ENCODE results near the gene EIF2S2. TPM values are rescaled to one million over a fixed set of nuclear protein-coding genes. Genes with fewer than 3 reads are reported as not detected.

The EIF2S2 gene
- total RNA-seq, 1 experiment from 2014 or later, result 124 TPM

DNA sequence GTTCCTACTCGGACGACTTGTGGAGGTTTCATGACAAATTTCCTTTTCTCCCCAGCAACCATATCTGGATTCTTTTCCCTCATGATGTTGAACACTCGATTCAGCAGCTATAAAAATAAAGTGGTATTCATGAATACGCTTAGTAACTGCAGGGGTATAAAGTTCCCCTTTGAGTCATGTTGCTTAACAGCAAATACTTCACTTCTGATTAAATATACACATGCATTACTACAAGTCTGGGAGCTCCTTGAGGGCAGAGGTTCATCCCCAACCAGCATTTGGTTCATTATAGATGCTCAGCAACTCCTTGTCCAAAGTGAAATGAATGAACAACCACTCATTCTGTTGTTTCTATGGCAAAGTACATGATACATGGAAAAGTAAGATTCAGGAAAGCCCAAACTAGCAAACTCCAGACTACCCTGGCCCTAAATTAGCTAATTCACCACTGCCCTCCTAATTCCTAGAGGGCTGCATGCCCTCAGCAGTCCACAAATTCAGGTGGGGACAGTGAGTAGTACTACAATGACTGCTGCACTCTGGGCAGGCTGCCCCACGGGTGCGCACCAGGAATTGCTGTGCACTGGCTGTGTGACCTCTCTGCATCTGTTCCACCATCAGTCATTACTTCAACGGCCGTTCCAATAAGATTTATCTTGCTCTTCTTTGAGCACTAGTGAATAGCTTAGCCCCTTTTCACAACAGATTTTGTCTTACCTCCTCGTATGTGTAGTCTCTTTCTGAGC, 15.2 kb downstream of the EIF2S2 start:
- POLR2A ChIA-PET, result interaction anchor here (0.6 kb wide), 1 partner anchor 116 kb away, joined by 3 read pairs; no protein-coding TSS in a partner anchor
- ATAC-seq (no peak), DNase-seq (ENCODE audit: low spot score) (no peak)
- Mint-ChIP-seq H3K9me3 (no peaks in the 10 kb centered on the region), H3K4me1 (no peaks in the 10 kb centered on the region), H3K27ac (no peak overlapping the region), H3K27me3 (ENCODE audit: low read depth) (no peaks in the 10 kb centered on the region), H3K4me3 (no peak overlapping the region), H3K36me3 (peaks cover 87% of the 10 kb centered on the region)
- no peak for TF ChIP-seq NFE2L1 (CRISPR knock-in tag; IDR thresholded peaks at IDR 0.05)
- no peak for TF ChIP-seq ELF4 (CRISPR knock-in tag; IDR thresholded peaks at IDR 0.05; ENCODE audit: low read depth)
- TF ChIP-seq ZNF423 (CRISPR knock-in tag; IDR thresholded peaks at IDR 0.05), result no peak
- TF ChIP-seq JUN (CRISPR knock-in tag; IDR thresholded peaks at IDR 0.05), result no peak
- no peak for TF ChIP-seq ATF1 (CRISPR knock-in tag; IDR thresholded peaks at IDR 0.05)
- CTCF ChIA-PET, result no interaction called here

DNA sequence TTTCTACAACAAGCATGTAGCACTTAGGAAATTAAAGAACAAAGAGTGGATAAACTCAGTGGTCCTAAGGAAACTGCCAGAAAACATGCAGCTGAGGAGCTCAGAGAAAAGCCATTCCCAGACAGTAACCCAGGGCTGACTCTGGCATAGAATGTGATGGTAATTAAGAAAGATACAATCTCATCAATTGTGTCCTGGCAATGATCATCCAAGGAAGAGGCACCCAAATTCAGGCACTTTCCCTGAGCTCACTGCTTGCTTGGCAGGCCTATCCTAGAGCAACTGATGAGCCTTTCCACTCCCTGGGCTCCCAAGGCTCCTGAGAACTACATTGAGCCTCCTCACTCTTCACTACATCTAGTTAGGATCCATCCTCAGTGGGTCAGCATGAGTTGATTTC, 16.2 kb downstream of the EIF2S2 start:
- DNase-seq (ENCODE audit: low spot score) (no peak), ATAC-seq (no peak)
- no peak overlapping the region for H3K27ac Mint-ChIP-seq
- H3K36me3 Mint-ChIP-seq, result peaks cover 84% of the 10 kb centered on the region
- ChIA-PET POLR2A (interaction anchor here (0.6 kb wide), 2 partner anchors 20 to 115 kb away, joined by 3 to 4 read pairs; no protein-coding TSS in a partner anchor), CTCF (no interaction called here)
- H3K4me1 Mint-ChIP-seq, result no peaks in the 10 kb centered on the region
- no peaks in the 10 kb centered on the region for H3K9me3 Mint-ChIP-seq
- no peak overlapping the region for H3K4me3 Mint-ChIP-seq
- no peaks in the 10 kb centered on the region for H3K27me3 Mint-ChIP-seq (ENCODE audit: low read depth)
- TF ChIP-seq NFATC4 (CRISPR knock-in tag; IDR thresholded peaks at IDR 0.05) (no peak), STAT6 (CRISPR knock-in tag; conservative IDR thresholded peaks at IDR 0.05; ENCODE audit: low read depth) (no peak), SP1 (CRISPR knock-in tag; conservative IDR thresholded peaks at IDR 0.05) (no peak), FOXK1 (CRISPR knock-in tag; IDR thresholded peaks at IDR 0.05) (no peak), MYBL2 (CRISPR knock-in tag; IDR thresholded peaks at IDR 0.05) (no peak), E2F1 (CRISPR knock-in tag; IDR thresholded peaks at IDR 0.05) (no peak), ETV6 (CRISPR knock-in tag; IDR thresholded peaks at IDR 0.05) (no peak), NFE2L1 (CRISPR knock-in tag; IDR thresholded peaks at IDR 0.05) (no peak), NR2C2 (CRISPR knock-in tag; IDR thresholded peaks at IDR 0.05) (no peak), ZNF232 (CRISPR knock-in tag; IDR thresholded peaks at IDR 0.05) (no peak), RORB (CRISPR knock-in tag; IDR thresholded peaks at IDR 0.05) (no peak), ESRRA (CRISPR knock-in tag; IDR thresholded peaks at IDR 0.05; ENCODE audit: borderline replicate concordance) (no peak)
- TF ChIP-seq, protein P1, sequence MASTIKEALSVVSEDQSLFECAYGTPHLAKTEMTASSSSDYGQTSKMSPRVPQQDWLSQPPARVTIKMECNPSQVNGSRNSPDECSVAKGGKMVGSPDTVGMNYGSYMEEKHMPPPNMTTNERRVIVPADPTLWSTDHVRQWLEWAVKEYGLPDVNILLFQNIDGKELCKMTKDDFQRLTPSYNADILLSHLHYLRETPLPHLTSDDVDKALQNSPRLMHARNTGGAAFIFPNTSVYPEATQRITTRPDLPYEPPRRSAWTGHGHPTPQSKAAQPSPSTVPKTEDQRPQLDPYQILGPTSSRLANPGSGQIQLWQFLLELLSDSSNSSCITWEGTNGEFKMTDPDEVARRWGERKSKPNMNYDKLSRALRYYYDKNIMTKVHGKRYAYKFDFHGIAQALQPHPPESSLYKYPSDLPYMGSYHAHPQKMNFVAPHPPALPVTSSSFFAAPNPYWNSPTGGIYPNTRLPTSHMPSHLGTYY (CRISPR knock-in tag; IDR thresholded peaks at IDR 0.05), result no peak
- TF ChIP-seq, protein P2, sequence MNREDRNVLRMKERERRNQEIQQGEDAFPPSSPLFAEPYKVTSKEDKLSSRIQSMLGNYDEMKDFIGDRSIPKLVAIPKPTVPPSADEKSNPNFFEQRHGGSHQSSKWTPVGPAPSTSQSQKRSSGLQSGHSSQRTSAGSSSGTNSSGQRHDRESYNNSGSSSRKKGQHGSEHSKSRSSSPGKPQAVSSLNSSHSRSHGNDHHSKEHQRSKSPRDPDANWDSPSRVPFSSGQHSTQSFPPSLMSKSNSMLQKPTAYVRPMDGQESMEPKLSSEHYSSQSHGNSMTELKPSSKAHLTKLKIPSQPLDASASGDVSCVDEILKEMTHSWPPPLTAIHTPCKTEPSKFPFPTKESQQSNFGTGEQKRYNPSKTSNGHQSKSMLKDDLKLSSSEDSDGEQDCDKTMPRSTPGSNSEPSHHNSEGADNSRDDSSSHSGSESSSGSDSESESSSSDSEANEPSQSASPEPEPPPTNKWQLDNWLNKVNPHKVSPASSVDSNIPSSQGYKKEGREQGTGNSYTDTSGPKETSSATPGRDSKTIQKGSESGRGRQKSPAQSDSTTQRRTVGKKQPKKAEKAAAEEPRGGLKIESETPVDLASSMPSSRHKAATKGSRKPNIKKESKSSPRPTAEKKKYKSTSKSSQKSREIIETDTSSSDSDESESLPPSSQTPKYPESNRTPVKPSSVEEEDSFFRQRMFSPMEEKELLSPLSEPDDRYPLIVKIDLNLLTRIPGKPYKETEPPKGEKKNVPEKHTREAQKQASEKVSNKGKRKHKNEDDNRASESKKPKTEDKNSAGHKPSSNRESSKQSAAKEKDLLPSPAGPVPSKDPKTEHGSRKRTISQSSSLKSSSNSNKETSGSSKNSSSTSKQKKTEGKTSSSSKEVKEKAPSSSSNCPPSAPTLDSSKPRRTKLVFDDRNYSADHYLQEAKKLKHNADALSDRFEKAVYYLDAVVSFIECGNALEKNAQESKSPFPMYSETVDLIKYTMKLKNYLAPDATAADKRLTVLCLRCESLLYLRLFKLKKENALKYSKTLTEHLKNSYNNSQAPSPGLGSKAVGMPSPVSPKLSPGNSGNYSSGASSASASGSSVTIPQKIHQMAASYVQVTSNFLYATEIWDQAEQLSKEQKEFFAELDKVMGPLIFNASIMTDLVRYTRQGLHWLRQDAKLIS (CRISPR knock-in tag; IDR thresholded peaks at IDR 0.05; ENCODE audit: borderline replicate concordance), result no peak
- TF ChIP-seq, protein P3, sequence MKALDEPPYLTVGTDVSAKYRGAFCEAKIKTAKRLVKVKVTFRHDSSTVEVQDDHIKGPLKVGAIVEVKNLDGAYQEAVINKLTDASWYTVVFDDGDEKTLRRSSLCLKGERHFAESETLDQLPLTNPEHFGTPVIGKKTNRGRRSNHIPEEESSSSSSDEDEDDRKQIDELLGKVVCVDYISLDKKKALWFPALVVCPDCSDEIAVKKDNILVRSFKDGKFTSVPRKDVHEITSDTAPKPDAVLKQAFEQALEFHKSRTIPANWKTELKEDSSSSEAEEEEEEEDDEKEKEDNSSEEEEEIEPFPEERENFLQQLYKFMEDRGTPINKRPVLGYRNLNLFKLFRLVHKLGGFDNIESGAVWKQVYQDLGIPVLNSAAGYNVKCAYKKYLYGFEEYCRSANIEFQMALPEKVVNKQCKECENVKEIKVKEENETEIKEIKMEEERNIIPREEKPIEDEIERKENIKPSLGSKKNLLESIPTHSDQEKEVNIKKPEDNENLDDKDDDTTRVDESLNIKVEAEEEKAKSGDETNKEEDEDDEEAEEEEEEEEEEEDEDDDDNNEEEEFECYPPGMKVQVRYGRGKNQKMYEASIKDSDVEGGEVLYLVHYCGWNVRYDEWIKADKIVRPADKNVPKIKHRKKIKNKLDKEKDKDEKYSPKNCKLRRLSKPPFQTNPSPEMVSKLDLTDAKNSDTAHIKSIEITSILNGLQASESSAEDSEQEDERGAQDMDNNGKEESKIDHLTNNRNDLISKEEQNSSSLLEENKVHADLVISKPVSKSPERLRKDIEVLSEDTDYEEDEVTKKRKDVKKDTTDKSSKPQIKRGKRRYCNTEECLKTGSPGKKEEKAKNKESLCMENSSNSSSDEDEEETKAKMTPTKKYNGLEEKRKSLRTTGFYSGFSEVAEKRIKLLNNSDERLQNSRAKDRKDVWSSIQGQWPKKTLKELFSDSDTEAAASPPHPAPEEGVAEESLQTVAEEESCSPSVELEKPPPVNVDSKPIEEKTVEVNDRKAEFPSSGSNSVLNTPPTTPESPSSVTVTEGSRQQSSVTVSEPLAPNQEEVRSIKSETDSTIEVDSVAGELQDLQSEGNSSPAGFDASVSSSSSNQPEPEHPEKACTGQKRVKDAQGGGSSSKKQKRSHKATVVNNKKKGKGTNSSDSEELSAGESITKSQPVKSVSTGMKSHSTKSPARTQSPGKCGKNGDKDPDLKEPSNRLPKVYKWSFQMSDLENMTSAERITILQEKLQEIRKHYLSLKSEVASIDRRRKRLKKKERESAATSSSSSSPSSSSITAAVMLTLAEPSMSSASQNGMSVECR (CRISPR knock-in tag; IDR thresholded peaks at IDR 0.05; ENCODE audit: borderline replicate concordance), result no peak
- TF ChIP-seq, protein P4, sequence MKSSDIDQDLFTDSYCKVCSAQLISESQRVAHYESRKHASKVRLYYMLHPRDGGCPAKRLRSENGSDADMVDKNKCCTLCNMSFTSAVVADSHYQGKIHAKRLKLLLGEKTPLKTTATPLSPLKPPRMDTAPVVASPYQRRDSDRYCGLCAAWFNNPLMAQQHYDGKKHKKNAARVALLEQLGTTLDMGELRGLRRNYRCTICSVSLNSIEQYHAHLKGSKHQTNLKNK (CRISPR knock-in tag; IDR thresholded peaks at IDR 0.05), result no peak
- TF ChIP-seq, protein P5, sequence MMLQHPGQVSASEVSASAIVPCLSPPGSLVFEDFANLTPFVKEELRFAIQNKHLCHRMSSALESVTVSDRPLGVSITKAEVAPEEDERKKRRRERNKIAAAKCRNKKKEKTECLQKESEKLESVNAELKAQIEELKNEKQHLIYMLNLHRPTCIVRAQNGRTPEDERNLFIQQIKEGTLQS (CRISPR knock-in tag; conservative IDR thresholded peaks at IDR 0.05), result no peak

Data from WTC11 (cell line).